ENCODE data around the gene ZMYND8.

ZMYND8 gene

GRCh38 chr20:47230811-47231256, 125.7 kb downstream of the ZMYND8 start:
- WGBS, 2 experiments (ENCODE audit: insufficient coverage in 2 of 2) = 93 to 96% methylated on average over 7 of the region's 8 CpGs
- H3K4me1 ChIP-seq (ENCODE audit: control insufficient read depth, insufficient read depth, low read length, poor library complexity, severe bottlenecking) = peaks cover 9% of the 10 kb centered on the region
- H3K27ac ChIP-seq (ENCODE audit: low read depth, low read length, severe bottlenecking) = no peak overlapping the region
- H3K4me3 ChIP-seq (ENCODE audit: extremely low read depth, insufficient read depth, low read length, poor library complexity, severe bottlenecking) = no peak overlapping the region
- peaks cover 94% of the 10 kb centered on the region for H3K36me3 ChIP-seq (ENCODE audit: control insufficient read depth, insufficient read depth, low read length)
- no peaks in the 10 kb centered on the region for H3K9me3 ChIP-seq (ENCODE audit: control insufficient read depth, low read length)

GRCh38 chr20:47228654-47229053, 127.8 kb downstream of the ZMYND8 start:
- H3K4me3 ChIP-seq (ENCODE audit: extremely low read depth, insufficient read depth, low read length, poor library complexity, severe bottlenecking) = no peak overlapping the region
- no peak overlapping the region for H3K27ac ChIP-seq (ENCODE audit: low read depth, low read length, severe bottlenecking)
- H3K4me1 ChIP-seq (ENCODE audit: control insufficient read depth, insufficient read depth, low read length, poor library complexity, severe bottlenecking) = peaks cover 9% of the 10 kb centered on the region
- no peaks in the 10 kb centered on the region for H3K9me3 ChIP-seq (ENCODE audit: control insufficient read depth, low read length)
- peaks cover 92% of the 10 kb centered on the region for H3K36me3 ChIP-seq (ENCODE audit: control insufficient read depth, insufficient read depth, low read length)
- 94 to 100% methylated on average over 1 to 4 of the region's 5 CpGs for WGBS, 2 experiments (ENCODE audit: insufficient coverage in 2 of 2)

- peaks cover 92% of the 10 kb centered on the region for H3K36me3 ChIP-seq (ENCODE audit: control insufficient read depth, insufficient read depth, low read length)
- WGBS, 2 experiments (ENCODE audit: insufficient coverage in 2 of 2) = 97 to 100% methylated on average over 5 to 7 of the region's 9 CpGs
- peaks cover 9% of the 10 kb centered on the region for H3K4me1 ChIP-seq (ENCODE audit: control insufficient read depth, insufficient read depth, low read length, poor library complexity, severe bottlenecking)
- H3K4me3 ChIP-seq (ENCODE audit: extremely low read depth, insufficient read depth, low read length, poor library complexity, severe bottlenecking) = no peak overlapping the region
- H3K27ac ChIP-seq (ENCODE audit: low read depth, low read length, severe bottlenecking) = no peak overlapping the region
- no peaks in the 10 kb centered on the region for H3K9me3 ChIP-seq (ENCODE audit: control insufficient read depth, low read length)
Observed at GRCh38 chr20:47227576-47227975, 128.9 kb downstream of the ZMYND8 start.

- Histone ChIP-seq H3K9me3 (ENCODE audit: control insufficient read depth, low read length) (no peaks in the 10 kb centered on the region), H3K36me3 (ENCODE audit: control insufficient read depth, insufficient read depth, low read length) (peaks cover 92% of the 10 kb centered on the region), H3K4me3 (ENCODE audit: extremely low read depth, insufficient read depth, low read length, poor library complexity, severe bottlenecking) (no peak overlapping the region), H3K27ac (ENCODE audit: low read depth, low read length, severe bottlenecking) (no peak overlapping the region), H3K4me1 (ENCODE audit: control insufficient read depth, insufficient read depth, low read length, poor library complexity, severe bottlenecking) (peaks cover 9% of the 10 kb centered on the region)
- WGBS, 2 experiments (ENCODE audit: insufficient coverage in 2 of 2) = 92 to 100% methylated on average over 1 to 4 of the region's 7 CpGs
Observed at GRCh38 chr20:47227119-47227518, 129.4 kb downstream of the ZMYND8 start.

- H3K9me3 ChIP-seq (ENCODE audit: control insufficient read depth, low read length) = no peaks in the 10 kb centered on the region
- H3K4me1 ChIP-seq (ENCODE audit: control insufficient read depth, insufficient read depth, low read length, poor library complexity, severe bottlenecking) = no peaks in the 10 kb centered on the region
- H3K36me3 ChIP-seq (ENCODE audit: control insufficient read depth, insufficient read depth, low read length) = peaks cover 97% of the 10 kb centered on the region
- H3K4me3 ChIP-seq (ENCODE audit: extremely low read depth, insufficient read depth, low read length, poor library complexity, severe bottlenecking) = no peak overlapping the region
- 83 to 100% methylated on average over 1 of the region's 1 CpG for WGBS, 2 experiments (ENCODE audit: insufficient coverage in 2 of 2)
- no peak overlapping the region for H3K27ac ChIP-seq (ENCODE audit: low read depth, low read length, severe bottlenecking)
Observed at GRCh38 chr20:47225458-47225857, 131.0 kb downstream of the ZMYND8 start.

GRCh38 chr20:47224857-47225256, 131.6 kb downstream of the ZMYND8 start:
- H3K4me1 ChIP-seq (ENCODE audit: control insufficient read depth, insufficient read depth, low read length, poor library complexity, severe bottlenecking) = no peaks in the 10 kb centered on the region
- peaks cover 97% of the 10 kb centered on the region for H3K36me3 ChIP-seq (ENCODE audit: control insufficient read depth, insufficient read depth, low read length)
- WGBS, 2 experiments (ENCODE audit: insufficient coverage in 2 of 2) = 100% methylated on average over 1 to 4 of the region's 4 CpGs
- H3K27ac ChIP-seq (ENCODE audit: low read depth, low read length, severe bottlenecking) = no peak overlapping the region
- no peak overlapping the region for H3K4me3 ChIP-seq (ENCODE audit: extremely low read depth, insufficient read depth, low read length, poor library complexity, severe bottlenecking)
- H3K9me3 ChIP-seq (ENCODE audit: control insufficient read depth, low read length) = no peaks in the 10 kb centered on the region

GRCh38 chr20:47224300-47224791, 132.2 kb downstream of the ZMYND8 start:
- no peaks in the 10 kb centered on the region for H3K9me3 ChIP-seq (ENCODE audit: control insufficient read depth, low read length)
- no peaks in the 10 kb centered on the region for H3K4me1 ChIP-seq (ENCODE audit: control insufficient read depth, insufficient read depth, low read length, poor library complexity, severe bottlenecking)
- WGBS, 2 experiments (ENCODE audit: insufficient coverage in 2 of 2) = 93 to 95% methylated on average over 2 to 11 of the region's 11 CpGs
- peaks cover 97% of the 10 kb centered on the region for H3K36me3 ChIP-seq (ENCODE audit: control insufficient read depth, insufficient read depth, low read length)
- no peak overlapping the region for H3K4me3 ChIP-seq (ENCODE audit: extremely low read depth, insufficient read depth, low read length, poor library complexity, severe bottlenecking)
- H3K27ac ChIP-seq (ENCODE audit: low read depth, low read length, severe bottlenecking) = no peak overlapping the region

- 93 to 100% methylated on average over 1 of the region's 1 CpG for WGBS, 2 experiments (ENCODE audit: insufficient coverage in 2 of 2)
- Histone ChIP-seq H3K36me3 (ENCODE audit: control insufficient read depth, insufficient read depth, low read length) (peaks cover 96% of the 10 kb centered on the region), H3K9me3 (ENCODE audit: control insufficient read depth, low read length) (no peaks in the 10 kb centered on the region)
Observed at GRCh38 chr20:47223896-47224295, 132.6 kb downstream of the ZMYND8 start.

GRCh38 chr20:47222468-47223119, 133.9 kb downstream of the ZMYND8 start:
- Histone ChIP-seq H3K4me1 (ENCODE audit: control insufficient read depth, insufficient read depth, low read length, poor library complexity, severe bottlenecking) (no peaks in the 10 kb centered on the region), H3K9me3 (ENCODE audit: control insufficient read depth, low read length) (no peaks in the 10 kb centered on the region), H3K36me3 (ENCODE audit: control insufficient read depth, insufficient read depth, low read length) (peaks cover 96% of the 10 kb centered on the region), H3K27ac (ENCODE audit: low read depth, low read length, severe bottlenecking) (no peak overlapping the region), H3K4me3 (ENCODE audit: extremely low read depth, insufficient read depth, low read length, poor library complexity, severe bottlenecking) (no peak overlapping the region)
- 86 to 97% methylated on average over 9 to 11 of the region's 12 CpGs for WGBS, 2 experiments (ENCODE audit: insufficient coverage in 2 of 2)

More at GRCh38 chr20:47223896-47224295, 132.6 kb downstream of the ZMYND8 start:
- Histone ChIP-seq H3K4me3 (ENCODE audit: extremely low read depth, insufficient read depth, low read length, poor library complexity, severe bottlenecking) (no peak overlapping the region), H3K4me1 (ENCODE audit: control insufficient read depth, insufficient read depth, low read length, poor library complexity, severe bottlenecking) (no peaks in the 10 kb centered on the region), H3K27ac (ENCODE audit: low read depth, low read length, severe bottlenecking) (no peak overlapping the region)

- H3K4me3 ChIP-seq (ENCODE audit: extremely low read depth, insufficient read depth, low read length, poor library complexity, severe bottlenecking) = no peak overlapping the region
- H3K36me3 ChIP-seq (ENCODE audit: control insufficient read depth, insufficient read depth, low read length) = peaks cover 92% of the 10 kb centered on the region
- WGBS, 2 experiments (ENCODE audit: insufficient coverage in 2 of 2) = 91 to 97% methylated on average over 8 to 15 of the region's 16 CpGs
Observed at GRCh38 chr20:47221036-47221625, 135.4 kb downstream of the ZMYND8 start.

GRCh38 chr20:47220161-47220582, 136.3 kb downstream of the ZMYND8 start:
- no peak overlapping the region for H3K4me3 ChIP-seq (ENCODE audit: extremely low read depth, insufficient read depth, low read length, poor library complexity, severe bottlenecking)
- no peaks in the 10 kb centered on the region for H3K4me1 ChIP-seq (ENCODE audit: control insufficient read depth, insufficient read depth, low read length, poor library complexity, severe bottlenecking)
- H3K27ac ChIP-seq (ENCODE audit: low read depth, low read length, severe bottlenecking) = no peak overlapping the region
- H3K36me3 ChIP-seq (ENCODE audit: control insufficient read depth, insufficient read depth, low read length) = peaks cover 94% of the 10 kb centered on the region
- H3K9me3 ChIP-seq (ENCODE audit: control insufficient read depth, low read length) = no peaks in the 10 kb centered on the region
- 93 to 97% methylated on average over 5 to 7 of the region's 8 CpGs for WGBS, 2 experiments (ENCODE audit: insufficient coverage in 2 of 2)

More at GRCh38 chr20:47221036-47221625, 135.4 kb downstream of the ZMYND8 start:
- no peak overlapping the region for H3K27ac ChIP-seq (ENCODE audit: low read depth, low read length, severe bottlenecking)
- H3K4me1 ChIP-seq (ENCODE audit: control insufficient read depth, insufficient read depth, low read length, poor library complexity, severe bottlenecking) = no peaks in the 10 kb centered on the region
- no peaks in the 10 kb centered on the region for H3K9me3 ChIP-seq (ENCODE audit: control insufficient read depth, low read length)
